Ureter (tissue), 1 donor: ENCODE data around the gene CUTC. TPM values are rescaled to one million over a fixed set of nuclear protein-coding genes. Genes with fewer than 3 reads are reported as not detected.
"Not testable (repeated sequence)": the region's sequence is repeated elsewhere in the genome, so short reads cannot be mapped to it uniquely, and the experiment has no call there.

Experiments used
- DNase-seq: peaks from one replicate; pipeline ENCODE4 v3.0.0-alpha.2; 2020; ENCODE audit warnings: low spot score
- total RNA-seq: library from RNA; stranded (reverse); gene quantifications from one replicate; pipeline ENCODE4 v1.2.4, GENCODE V29; 2023
- donor health status: DM: yes; HTN: yes; CAD: no.

The CUTC gene
- total RNA-seq, 1 donor from 2014 or later, result 18.9 TPM

DNA sequence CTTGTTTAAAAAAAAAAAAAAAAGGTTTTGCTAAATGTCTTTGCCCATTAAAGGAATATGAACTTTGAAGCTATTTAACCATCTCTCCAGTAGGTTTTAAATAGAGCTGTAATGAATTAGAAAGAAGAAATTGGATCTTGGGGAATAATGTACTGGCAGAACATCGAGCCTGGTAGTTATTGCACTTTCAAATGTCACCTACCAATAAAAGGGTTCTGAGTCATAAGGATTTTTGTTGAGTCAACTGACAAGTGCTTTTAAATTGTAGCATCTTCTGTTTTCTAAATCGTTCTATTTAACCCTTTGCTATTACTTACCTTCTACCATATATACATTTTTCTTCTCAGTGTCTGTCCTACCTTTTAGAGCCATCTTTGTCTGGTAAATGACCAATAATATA lies 10.7 kb downstream of the CUTC start:
- no peak for DNase-seq

GRCh38 chr10:99743841-99744240 lies 11.8 kb downstream of the CUTC start:
- no peak for DNase-seq

DNA sequence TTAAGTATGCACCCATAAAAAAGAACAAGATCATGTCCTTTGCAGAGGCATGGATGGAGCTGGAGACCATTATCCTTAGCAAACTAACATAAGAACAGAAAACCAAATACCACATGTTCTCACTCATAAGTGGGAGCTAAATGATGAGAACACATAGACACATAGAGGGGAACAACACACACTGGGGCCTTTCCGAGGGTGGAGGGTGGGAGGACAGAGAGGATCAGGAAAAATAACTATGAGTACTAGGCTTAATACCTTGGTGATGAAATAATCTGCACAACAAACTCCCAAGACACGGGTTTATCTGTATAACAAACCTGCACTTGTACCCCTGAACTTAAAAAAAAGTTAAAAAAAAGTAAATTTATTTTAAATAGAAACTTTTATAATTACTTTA lies 14.1 kb downstream of the CUTC start:
- not testable (repeated sequence) for DNase-seq

DNA sequence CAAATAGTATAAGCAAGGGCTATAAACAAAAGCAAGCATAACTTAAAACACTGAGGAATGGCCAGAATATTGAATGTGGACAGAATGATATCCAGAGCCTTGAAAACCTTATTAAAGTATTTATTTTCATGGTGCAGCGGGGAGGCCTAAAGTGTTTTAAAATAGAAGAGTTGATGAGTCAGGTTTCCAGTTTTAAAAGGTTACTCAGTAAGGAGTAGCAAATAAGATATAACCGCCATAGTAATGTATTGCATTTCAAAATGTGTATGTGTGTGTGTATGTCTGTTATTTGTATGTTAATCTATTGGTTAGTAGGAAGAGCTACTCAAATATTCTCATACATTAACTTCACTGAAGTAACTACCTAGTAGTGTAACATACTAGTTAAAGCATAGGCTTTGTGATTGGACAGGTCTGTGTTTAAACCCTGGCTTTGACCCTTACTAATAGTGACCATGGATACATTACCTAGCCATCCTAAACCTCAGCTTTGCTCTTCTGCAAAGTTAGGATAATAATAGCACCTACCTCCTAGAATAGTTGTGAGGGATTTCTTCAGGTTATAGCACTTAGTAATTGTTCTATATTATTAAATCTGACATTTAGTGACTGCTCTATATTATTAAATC lies 16.9 kb downstream of the CUTC start:
- no peak for DNase-seq

GRCh38 chr10:99750641-99751040 lies 18.6 kb downstream of the CUTC start:
- DNase-seq, result no peak

- no peak for DNase-seq
Measured at GRCh38 chr10:99754670-99755069, 22.6 kb downstream of the CUTC start.

GRCh38 chr10:99756159-99756558 lies 24.1 kb downstream of the CUTC start:
- DNase-seq, result no peak

DNA sequence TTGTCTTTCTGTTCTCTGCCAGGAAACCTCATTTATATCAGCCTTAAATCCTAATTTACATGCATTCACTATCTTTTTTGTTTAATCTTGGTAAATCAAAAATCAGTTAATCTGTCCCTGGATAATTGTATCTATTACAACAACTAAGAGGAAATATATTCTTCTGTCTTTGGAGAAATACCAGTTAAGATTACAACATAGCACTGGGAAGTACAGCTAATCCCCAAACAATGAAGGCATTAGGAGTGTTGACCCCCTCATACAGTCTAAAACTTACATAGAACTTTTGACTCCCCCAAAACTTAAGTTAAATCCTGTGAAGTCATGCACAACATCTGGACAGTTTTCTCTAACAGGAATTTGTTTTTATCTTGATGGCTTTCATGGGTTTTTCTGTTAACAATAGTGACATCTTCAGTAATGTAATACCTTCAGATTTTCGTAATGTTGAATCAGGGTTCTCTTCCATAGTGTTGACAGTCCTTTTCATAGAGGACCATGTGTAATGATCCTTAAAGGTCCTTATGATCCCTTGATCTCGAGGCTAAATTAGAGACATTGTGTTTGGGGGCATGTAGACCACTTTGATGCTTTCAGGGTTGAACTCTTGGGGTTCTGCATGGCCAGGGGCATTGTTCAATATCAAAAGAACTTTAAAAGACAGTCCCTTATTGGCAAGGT lies 26.3 kb downstream of the CUTC start:
- DNase-seq, result no peak

- DNase-seq, result no peak
Measured at GRCh38 chr10:99760321-99760720, 28.3 kb downstream of the CUTC start.

DNA sequence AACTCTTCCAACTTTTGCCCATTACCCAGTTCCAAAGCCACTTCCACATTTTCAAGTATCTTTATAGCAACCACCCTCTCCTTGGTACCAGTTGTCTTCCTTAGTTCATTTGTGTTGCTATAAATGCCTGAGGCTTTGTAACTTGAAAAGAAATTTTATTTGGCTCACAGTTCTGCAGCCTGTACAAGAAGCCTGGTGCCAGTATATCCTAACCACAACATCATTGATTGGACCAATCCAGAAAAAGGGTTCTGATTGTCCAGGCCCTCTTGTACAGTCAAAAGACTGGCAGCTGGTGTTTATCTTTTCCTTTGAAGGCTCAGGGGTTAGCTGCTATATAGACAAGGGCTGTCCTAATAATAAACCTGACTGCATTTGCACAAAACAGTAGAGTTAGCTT lies 29.3 kb downstream of the CUTC start:
- DNase-seq, result no peak

DNA sequence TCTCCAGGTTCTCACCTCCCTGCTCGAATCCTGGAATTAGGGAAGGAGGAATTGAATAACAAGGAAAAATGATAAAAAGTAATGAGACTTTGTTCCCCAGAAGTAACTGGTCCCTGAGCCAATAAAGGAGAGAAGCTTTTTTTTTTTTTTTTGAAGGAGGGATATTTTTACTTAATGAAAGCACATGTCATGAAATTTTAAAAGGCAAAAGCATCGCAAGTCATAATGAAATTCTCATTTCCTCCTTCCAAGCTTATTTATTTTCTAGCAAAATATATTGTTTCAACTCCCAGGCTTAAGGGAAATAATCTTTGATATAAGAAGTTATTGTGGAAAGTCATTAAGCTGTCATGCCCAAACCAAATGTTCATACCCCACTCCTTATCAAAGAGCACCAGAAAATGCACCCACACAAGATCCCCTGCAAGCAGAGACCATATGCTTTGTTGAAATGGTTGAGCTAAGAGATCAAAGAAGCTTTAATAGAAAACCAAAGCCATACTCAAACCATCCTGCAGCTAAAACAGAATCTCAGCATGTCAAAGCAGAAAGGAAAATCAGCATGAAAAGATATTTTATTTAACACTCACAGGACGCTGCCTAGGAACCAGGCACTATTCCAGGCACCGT lies 33.8 kb downstream of the CUTC start:
- no peak for DNase-seq

DNA sequence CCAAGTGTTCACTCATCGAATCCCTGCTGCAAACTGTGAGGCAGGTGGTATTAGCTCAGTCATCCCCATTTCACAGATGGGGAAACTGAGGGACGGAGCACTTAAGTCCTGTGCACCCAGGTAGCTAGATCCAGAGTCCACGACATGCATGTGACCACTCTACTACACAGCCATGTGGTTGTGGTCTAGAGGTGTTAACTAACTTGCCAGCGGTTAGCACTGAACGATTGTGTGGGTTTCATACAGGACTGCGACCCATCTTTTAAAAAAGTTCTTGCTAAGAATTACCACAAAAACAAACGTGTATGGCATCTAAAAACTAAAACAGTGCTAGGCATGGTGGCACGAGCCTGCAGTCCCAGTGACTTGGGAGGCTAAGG lies 34.3 kb downstream of the CUTC start:
- no peak for DNase-seq

GRCh38 chr10:99767901-99768300 lies 35.9 kb downstream of the CUTC start:
- DNase-seq, result no peak

GRCh38 chr10:99768556-99768955 lies 36.5 kb downstream of the CUTC start:
- no peak for DNase-seq

DNA sequence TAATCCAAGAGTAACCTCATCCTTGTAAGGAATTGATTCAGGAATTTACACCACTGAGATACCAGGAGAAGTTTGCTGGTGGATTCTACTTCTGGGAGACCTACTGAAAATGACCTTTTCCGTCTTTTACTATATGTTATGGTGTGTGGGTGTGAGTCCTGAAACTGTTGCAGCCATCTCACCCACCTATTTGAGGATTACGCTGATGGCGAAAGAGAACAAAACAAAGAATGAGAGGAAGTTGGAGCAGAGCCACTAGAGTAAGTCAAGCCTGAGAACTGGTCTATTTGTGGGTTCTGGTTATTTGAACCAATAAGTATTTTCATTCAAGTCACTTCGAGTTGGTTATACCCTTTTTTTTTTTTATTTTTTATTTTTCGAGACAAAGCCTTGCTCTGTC lies 37.7 kb downstream of the CUTC start:
- no peak for DNase-seq

- no peak for DNase-seq
Measured at GRCh38 chr10:99770408-99771045, 38.5 kb downstream of the CUTC start.

- DNase-seq, result no peak
Measured at GRCh38 chr10:99775850-99776249, 43.8 kb downstream of the CUTC start.

GRCh38 chr10:99777918-99778714 lies 46.1 kb downstream of the CUTC start:
- no peak for DNase-seq

- no peak for DNase-seq
Measured at GRCh38 chr10:99779335-99779734, 47.3 kb downstream of the CUTC start.

DNA sequence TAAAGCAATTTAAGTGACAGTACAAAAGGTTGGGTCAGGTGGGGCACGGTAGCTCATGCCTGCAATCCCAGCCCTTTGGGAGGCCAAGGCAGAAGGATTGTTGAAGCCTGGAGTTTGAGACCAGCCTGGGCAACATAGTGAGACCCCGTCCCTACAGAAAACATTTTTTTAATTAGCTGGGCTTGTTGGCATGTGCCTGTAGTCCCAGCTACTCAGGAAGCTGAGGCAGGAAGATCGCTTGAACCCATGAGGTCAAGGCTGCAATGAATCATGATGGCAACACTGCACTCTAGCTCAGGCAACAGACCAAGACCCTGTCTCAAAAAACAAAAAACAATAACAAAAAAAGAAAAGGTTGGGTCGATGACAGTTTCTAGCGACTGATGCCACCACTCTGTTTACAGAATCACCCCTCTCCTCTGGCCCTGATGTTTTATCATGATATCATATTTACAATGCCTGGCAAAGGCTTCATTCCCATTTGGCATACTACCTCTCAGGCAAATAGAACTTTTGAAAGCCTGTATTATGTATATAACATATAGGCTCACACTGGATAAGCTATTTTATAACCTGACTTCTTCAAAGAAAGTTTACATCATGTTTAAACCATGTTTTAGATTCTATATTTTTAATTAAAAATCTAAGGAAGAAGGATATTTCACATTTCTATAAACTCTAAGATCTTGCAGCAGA lies 49.8 kb downstream of the CUTC start:
- no peak for DNase-seq
